Astrocyte of the cerebellum (primary cell): ENCODE measurements around the gene SULT2B1.

Experiments
- DNase-seq: peaks from one replicate; pipeline ENCODE4 v3.0.0-alpha.2; 2011; ENCODE audit warnings: low read depth
- H3K4me3 ChIP-seq: 2 replicates; pipeline ENCODE4 v1.5.1; 2011; ENCODE audit warnings: mild to moderate bottlenecking, low read depth, low read length, moderate library complexity
- CTCF ChIP-seq: IDR thresholded peaks from 2 replicates; pipeline ENCODE4 v1.5.1; 2012; ENCODE audit warnings: low read length, low read depth, moderate library complexity, mild to moderate bottlenecking; ENCODE audit errors: missing control alignments
- in situ Hi-C: cut with HindIII; loops from 2 replicates; pipeline ENCODE4 v1.10.0; 2017; ENCODE audit warnings: low sequenced_read_pairs

SULT2B1 gene

DNA sequence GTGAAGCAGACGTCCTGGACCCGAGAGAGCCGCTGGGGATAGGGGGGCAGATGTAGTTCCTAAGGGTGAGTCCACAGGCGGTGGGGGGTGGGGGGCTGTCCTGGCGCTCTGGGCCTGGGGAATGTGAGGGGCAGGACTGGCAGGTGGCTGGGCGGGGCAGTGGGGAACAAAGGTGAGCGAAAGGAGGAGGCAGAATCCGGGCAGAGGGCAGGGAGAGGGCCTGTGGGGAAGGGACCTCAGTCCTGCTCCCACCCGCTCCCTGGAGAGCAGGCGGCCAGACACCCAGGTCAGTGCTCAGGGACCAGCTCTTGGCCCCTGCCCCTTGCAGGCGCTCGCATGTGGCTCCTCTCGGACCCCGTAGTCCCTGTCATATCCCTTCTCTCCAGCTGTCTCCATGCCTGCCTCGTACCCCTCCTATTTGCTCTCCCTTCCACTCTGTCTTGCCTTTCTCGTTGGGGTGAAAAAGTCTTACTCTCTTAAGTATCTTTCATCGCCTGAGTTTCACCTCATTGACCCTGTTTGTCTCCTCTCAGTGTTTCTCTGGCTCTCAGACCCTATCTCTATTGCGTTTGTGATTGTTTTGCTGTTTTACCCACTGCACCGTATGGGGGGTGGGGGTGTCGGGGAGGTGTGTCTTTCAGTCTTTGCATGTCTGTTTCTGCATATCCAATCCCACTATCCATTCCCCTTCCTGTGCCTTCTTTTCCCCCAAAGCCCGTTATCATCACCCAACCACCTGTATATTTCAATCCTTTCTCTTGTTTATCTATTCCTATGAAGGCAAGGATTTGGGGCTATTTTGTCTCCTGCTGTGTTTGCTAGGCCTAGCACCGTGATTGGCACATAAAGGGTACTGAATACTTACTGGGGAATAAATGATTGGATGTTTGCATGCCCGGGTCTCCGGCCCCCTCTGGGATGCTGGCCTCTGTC is 73.1 kb downstream of the SULT2B1 start:
- no peak for TF ChIP-seq CTCF
- no peak for DNase-seq
- in situ Hi-C loops: no loop called here
- peak overlapping the region; percentile 58 for H3K4me3 ChIP-seq

DNA sequence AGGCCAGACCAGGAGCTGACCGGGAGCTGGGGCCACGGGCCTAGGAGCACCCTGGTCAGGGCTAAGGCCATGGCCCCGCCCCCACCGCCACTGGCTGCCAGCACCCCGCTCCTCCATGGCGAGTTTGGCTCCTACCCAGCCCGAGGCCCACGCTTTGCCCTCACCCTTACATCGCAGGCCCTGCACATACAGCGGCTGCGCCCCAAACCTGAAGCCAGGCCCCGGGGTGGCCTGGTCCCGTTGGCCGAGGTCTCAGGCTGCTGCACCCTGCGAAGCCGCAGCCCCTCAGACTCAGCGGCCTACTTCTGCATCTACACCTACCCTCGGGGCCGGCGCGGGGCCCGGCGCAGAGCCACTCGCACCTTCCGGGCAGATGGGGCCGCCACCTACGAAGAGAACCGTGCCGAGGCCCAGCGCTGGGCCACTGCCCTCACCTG is 73.9 kb downstream of the SULT2B1 start:
- TF ChIP-seq CTCF: no peak
- no peak for DNase-seq
- no peak overlapping the region for H3K4me3 ChIP-seq
- in situ Hi-C loops: no loop called here

DNA sequence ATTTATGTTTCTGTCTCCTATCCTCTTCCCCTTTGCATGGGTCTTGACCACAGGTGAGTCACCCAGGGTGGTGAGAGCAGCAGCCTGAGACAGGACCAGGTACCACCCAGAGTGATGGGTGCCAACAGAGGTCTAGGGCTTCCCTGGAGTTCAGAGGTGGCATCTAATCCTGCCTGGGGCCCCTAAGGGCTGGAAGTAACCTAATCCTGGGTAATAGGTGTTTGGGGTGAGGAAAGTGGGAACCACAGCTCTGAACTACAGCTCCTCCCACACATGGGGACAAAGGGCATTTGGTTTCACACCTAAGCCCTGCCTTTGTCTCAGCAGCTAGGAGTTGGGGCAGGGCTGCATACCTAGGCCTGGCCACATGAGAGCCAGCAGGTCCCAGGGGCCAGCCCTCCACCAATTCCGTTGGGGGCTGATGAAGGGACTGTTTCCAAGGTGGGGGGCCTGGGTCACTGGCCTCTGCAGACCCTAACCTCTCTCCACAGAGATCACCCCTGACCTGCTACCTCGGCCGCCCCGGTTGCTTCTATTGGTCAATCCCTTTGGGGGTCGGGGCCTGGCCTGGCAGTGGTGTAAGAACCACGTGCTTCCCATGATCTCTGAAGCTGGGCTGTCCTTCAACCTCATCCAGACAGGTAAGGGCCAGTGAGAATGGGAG is 75.4 kb downstream of the SULT2B1 start:
- no peak for DNase-seq
- TF ChIP-seq CTCF: no peak
- no peak overlapping the region for H3K4me3 ChIP-seq
- in situ Hi-C loops: no loop called here

GRCh38 chr19:48627865-48628314 is 75.9 kb downstream of the SULT2B1 start:
- TF ChIP-seq CTCF: no peak
- no peak overlapping the region for H3K4me3 ChIP-seq
- in situ Hi-C loops: no loop called here
- DNase-seq: no peak

- no peak overlapping the region for H3K4me3 ChIP-seq
- TF ChIP-seq CTCF: no peak
- no peak for DNase-seq
- in situ Hi-C loops: no loop called here
Measured at GRCh38 chr19:48628486-48629296, 76.7 kb downstream of the SULT2B1 start.

DNA sequence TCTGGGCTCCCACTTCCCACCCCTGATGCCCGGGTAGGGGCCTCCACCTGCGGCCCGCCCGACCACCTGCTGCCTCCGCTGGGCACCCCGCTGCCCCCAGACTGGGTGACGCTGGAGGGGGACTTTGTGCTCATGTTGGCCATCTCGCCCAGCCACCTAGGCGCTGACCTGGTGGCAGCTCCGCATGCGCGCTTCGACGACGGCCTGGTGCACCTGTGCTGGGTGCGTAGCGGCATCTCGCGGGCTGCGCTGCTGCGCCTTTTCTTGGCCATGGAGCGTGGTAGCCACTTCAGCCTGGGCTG is 77.3 kb downstream of the SULT2B1 start:
- in situ Hi-C loops: no loop called here

More for the DNA sequence above, 77.3 kb downstream of the SULT2B1 start:
- TF ChIP-seq CTCF: no peak
- H3K4me3 ChIP-seq: no peak overlapping the region
- DNase-seq: no peak
